ENCODE data around the gene RHOH.

RHOH gene

GRCh38 chr4:40243386-40243948 lies 46.6 kb downstream of the RHOH start:
- TF ChIP-seq ZNF8 (CRISPR knock-in tag; IDR thresholded peaks at IDR 0.05) (no peak), ZC3H10 (CRISPR knock-in tag; IDR thresholded peaks at IDR 0.05) (no peak)
- no peak for ATAC-seq

DNA sequence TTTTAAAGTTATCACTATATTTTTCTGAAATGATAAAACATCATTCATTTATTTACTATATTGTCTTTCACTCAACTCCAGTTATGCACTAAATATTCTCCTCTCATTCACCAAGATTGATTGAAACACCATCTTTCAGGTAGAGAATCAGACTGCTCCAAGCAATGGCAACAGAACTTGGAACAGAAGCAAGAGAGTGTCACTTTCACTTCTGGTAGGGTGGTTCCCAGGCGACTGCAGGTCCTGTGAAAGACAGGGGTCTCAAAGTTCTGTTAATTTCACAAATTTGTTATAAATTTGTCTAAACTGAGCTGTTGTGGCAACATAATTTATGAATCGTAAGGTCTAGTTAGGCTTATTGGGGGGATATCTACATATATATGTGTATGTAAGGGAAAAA lies 47.8 kb downstream of the RHOH start:
- ATAC-seq: no peak
- TF ChIP-seq ZC3H10 (CRISPR knock-in tag; IDR thresholded peaks at IDR 0.05): no peak
- TF ChIP-seq ZNF565 (CRISPR knock-in tag; conservative IDR thresholded peaks at IDR 0.05; ENCODE audit: low read depth): no peak
- TF ChIP-seq ESRRG (CRISPR knock-in tag; IDR thresholded peaks at IDR 0.05): no peak
- TF ChIP-seq ZFP30 (CRISPR knock-in tag; IDR thresholded peaks at IDR 0.05): no peak
- TF ChIP-seq SNAI2 (CRISPR knock-in tag; IDR thresholded peaks at IDR 0.05): no peak
- no peak for TF ChIP-seq ISL1 (CRISPR knock-in tag; IDR thresholded peaks at IDR 0.05)
- TF ChIP-seq ZNF70 (CRISPR knock-in tag; IDR thresholded peaks at IDR 0.05): no peak
- TF ChIP-seq CSDC2 (CRISPR knock-in tag; IDR thresholded peaks at IDR 0.05): no peak
- TF ChIP-seq PPARA (CRISPR knock-in tag; IDR thresholded peaks at IDR 0.05; ENCODE audit: borderline replicate concordance): no peak
- TF ChIP-seq, protein P1, sequence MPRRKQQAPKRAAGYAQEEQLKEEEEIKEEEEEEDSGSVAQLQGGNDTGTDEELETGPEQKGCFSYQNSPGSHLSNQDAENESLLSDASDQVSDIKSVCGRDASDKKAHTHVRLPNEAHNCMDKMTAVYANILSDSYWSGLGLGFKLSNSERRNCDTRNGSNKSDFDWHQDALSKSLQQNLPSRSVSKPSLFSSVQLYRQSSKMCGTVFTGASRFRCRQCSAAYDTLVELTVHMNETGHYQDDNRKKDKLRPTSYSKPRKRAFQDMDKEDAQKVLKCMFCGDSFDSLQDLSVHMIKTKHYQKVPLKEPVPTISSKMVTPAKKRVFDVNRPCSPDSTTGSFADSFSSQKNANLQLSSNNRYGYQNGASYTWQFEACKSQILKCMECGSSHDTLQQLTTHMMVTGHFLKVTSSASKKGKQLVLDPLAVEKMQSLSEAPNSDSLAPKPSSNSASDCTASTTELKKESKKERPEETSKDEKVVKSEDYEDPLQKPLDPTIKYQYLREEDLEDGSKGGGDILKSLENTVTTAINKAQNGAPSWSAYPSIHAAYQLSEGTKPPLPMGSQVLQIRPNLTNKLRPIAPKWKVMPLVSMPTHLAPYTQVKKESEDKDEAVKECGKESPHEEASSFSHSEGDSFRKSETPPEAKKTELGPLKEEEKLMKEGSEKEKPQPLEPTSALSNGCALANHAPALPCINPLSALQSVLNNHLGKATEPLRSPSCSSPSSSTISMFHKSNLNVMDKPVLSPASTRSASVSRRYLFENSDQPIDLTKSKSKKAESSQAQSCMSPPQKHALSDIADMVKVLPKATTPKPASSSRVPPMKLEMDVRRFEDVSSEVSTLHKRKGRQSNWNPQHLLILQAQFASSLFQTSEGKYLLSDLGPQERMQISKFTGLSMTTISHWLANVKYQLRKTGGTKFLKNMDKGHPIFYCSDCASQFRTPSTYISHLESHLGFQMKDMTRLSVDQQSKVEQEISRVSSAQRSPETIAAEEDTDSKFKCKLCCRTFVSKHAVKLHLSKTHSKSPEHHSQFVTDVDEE (CRISPR knock-in tag; IDR thresholded peaks at IDR 0.05): no peak
- TF ChIP-seq ARNTL (CRISPR knock-in tag; IDR thresholded peaks at IDR 0.05; ENCODE audit: borderline replicate concordance, low read depth): no peak
- TF ChIP-seq ZNF8 (CRISPR knock-in tag; IDR thresholded peaks at IDR 0.05): no peak
- TF ChIP-seq TOX (CRISPR knock-in tag; IDR thresholded peaks at IDR 0.05; ENCODE audit: borderline replicate concordance): no peak
- TF ChIP-seq, protein P2, sequence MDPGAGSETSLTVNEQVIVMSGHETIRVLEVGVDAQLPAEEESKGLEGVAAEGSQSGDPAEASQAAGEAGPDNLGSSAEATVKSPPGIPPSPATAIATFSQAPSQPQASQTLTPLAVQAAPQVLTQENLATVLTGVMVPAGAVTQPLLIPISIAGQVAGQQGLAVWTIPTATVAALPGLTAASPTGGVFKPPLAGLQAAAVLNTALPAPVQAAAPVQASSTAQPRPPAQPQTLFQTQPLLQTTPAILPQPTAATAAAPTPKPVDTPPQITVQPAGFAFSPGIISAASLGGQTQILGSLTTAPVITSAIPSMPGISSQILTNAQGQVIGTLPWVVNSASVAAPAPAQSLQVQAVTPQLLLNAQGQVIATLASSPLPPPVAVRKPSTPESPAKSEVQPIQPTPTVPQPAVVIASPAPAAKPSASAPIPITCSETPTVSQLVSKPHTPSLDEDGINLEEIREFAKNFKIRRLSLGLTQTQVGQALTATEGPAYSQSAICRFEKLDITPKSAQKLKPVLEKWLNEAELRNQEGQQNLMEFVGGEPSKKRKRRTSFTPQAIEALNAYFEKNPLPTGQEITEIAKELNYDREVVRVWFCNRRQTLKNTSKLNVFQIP (CRISPR knock-in tag; IDR thresholded peaks at IDR 0.05; ENCODE audit: borderline replicate concordance, low read depth): no peak

DNA sequence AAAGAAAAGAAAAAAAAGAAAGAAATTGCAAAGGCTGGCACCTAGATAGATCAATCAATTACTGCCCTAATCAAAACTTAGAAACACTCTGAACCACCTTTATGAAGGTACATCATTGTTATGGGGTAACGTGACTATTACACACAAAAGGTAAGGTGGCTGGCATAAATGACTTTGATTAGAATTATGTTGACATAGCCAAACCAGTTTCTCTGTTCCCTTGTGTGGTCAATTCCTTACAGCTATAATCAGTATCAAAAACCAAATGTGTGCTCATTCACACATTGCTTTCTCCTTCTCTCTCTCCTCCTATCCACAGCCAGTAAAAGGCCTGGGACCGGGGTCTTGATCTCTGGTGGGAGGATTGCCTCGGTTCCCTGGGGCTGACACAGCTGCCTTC lies 48.7 kb downstream of the RHOH start:
- TF ChIP-seq PPARA (CRISPR knock-in tag; IDR thresholded peaks at IDR 0.05; ENCODE audit: borderline replicate concordance) (no peak), TOX (CRISPR knock-in tag; IDR thresholded peaks at IDR 0.05; ENCODE audit: borderline replicate concordance) (no peak), ZC3H10 (CRISPR knock-in tag; IDR thresholded peaks at IDR 0.05) (no peak)
- ATAC-seq: no peak

DNA sequence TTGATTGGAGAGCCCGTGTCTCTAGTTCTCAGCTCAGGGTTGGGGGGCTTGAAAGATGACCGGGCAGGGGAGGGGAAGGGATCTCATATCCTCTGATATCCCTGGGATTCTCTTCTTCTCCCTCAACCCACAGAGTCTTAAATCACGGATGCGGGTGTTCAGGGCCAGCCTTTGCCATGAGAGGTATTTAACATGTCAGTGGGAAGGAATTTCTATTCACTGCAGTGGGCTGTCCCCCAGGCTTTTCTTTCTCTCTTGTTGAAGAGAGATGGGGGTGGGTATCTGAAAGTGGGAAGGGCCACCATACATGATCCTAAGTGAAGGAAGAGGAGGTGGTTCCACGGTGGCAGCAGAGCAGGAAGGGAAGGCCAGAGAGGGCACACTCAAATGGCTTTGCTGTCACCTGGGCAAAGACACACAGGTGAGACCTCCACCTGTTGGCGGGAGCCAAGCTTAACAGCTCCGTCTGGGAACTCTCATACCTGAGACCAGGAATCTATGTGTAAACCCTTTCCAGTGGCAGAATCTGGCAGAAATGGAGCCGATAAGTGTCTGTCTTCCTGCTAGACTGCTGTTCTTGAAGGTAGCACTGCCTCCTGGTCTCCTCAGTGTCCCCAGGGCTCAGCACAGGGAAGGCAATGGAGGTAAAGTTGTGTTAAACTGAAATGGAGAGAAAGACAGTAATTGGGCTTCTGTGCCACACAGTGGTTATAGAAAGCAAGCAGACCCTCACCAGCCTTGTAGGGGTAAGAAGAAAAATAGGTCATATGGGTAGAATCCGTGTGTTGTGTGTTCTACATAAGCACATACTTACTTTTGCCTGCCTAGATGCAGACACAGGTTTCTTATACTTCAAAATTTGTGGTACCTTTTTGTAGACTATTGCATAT lies 49.4 kb downstream of the RHOH start:
- TF ChIP-seq TCF4 (CRISPR knock-in tag; IDR thresholded peaks at IDR 0.05; ENCODE audit: borderline replicate concordance): no peak
- TF ChIP-seq CSRNP3 (CRISPR knock-in tag; IDR thresholded peaks at IDR 0.05): no peak
- no peak for TF ChIP-seq PATZ1 (CRISPR knock-in tag; IDR thresholded peaks at IDR 0.05; ENCODE audit: borderline replicate concordance)
- no peak for TF ChIP-seq ZFP3 (CRISPR knock-in tag; IDR thresholded peaks at IDR 0.05)
- TF ChIP-seq, protein P2 (CRISPR knock-in tag; IDR thresholded peaks at IDR 0.05; ENCODE audit: borderline replicate concordance, low read depth): no peak
- TF ChIP-seq, protein P1 (CRISPR knock-in tag; IDR thresholded peaks at IDR 0.05): no peak
- no peak for TF ChIP-seq OSR1 (CRISPR knock-in tag; IDR thresholded peaks at IDR 0.05)
- TF ChIP-seq CSDC2 (CRISPR knock-in tag; IDR thresholded peaks at IDR 0.05): no peak
- TF ChIP-seq ZNF70 (CRISPR knock-in tag; IDR thresholded peaks at IDR 0.05): no peak
- no peak for TF ChIP-seq PPARA (CRISPR knock-in tag; IDR thresholded peaks at IDR 0.05; ENCODE audit: borderline replicate concordance)
- TF ChIP-seq, protein P3, sequence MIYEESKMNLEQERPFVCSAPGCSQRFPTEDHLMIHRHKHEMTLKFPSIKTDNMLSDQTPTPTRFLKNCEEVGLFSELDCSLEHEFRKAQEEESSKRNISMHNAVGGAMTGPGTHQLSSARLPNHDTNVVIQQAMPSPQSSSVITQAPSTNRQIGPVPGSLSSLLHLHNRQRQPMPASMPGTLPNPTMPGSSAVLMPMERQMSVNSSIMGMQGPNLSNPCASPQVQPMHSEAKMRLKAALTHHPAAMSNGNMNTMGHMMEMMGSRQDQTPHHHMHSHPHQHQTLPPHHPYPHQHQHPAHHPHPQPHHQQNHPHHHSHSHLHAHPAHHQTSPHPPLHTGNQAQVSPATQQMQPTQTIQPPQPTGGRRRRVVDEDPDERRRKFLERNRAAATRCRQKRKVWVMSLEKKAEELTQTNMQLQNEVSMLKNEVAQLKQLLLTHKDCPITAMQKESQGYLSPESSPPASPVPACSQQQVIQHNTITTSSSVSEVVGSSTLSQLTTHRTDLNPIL (CRISPR knock-in tag; IDR thresholded peaks at IDR 0.05; ENCODE audit: low read depth): no peak
- no peak for ATAC-seq

All from SK-N-SH treated with all-trans-retinoic acid at 6 μM for 48 hours (cell line).